Tongue (tissue), 2 donors: ENCODE data around the gene ZDHHC5. TPM values are rescaled to one million over a fixed set of nuclear protein-coding genes. Genes with fewer than 3 reads are reported as not detected.
A peak's percentile ranks its signal among the peaks of the same experiment; 100 is the strongest.
"Not testable (repeated sequence)": the region's sequence is repeated elsewhere in the genome, so short reads cannot be mapped to it uniquely, and the experiment has no call there.

Experiments
- DNase-seq: peaks from one replicate; pipeline ENCODE4 v3.0.0-alpha.2; 2015
- total RNA-seq: library from RNA; depleted of rRNA; stranded (reverse); fragments of >200 nt; gene quantifications from one replicate; pipeline ENCODE4 v1.2.3, GENCODE V29; 2014

ZDHHC5 gene
- total RNA-seq, 1 donor from 2014 or later = 29.7 TPM

- peak; percentile 91 for DNase-seq
These were observed 22.9 kb upstream of the ZDHHC5 start for GRCh38 chr11:57644748-57645688.

- DNase-seq = peak; percentile 57
These were observed 22.2 kb upstream of the ZDHHC5 start for GRCh38 chr11:57645689-57646085.

- peak; percentile 20 for DNase-seq
These were observed 21.6 kb upstream of the ZDHHC5 start for GRCh38 chr11:57646194-57646798.

GRCh38 chr11:57646799-57647303 lies 21.1 kb upstream of the ZDHHC5 start:
- peak; percentile 43 for DNase-seq

- peak; percentile 35 for DNase-seq
These were observed 20.5 kb upstream of the ZDHHC5 start for GRCh38 chr11:57647372-57647771.

GRCh38 chr11:57647960-57648800 lies 19.7 kb upstream of the ZDHHC5 start:
- DNase-seq = peak; percentile 44

- peak; percentile 47 for DNase-seq
These were observed 18.8 kb upstream of the ZDHHC5 start for GRCh38 chr11:57648801-57649735.

- DNase-seq = peak; percentile 74
These were observed 17.8 kb upstream of the ZDHHC5 start, which contains the start of gene YPEL4 for GRCh38 chr11:57649826-57650738. Gene YPEL4 (minus strand): TSS chr11:57649912. CDS start chr11:57647107, 2,805 bp downstream.

GRCh38 chr11:57650739-57651090 lies 17.2 kb upstream of the ZDHHC5 start:
- no peak for DNase-seq

- no peak for DNase-seq
These were observed 16.5 kb upstream of the ZDHHC5 start for GRCh38 chr11:57651408-57651807.

- not testable (repeated sequence) for DNase-seq
These were observed 15.7 kb upstream of the ZDHHC5 start for GRCh38 chr11:57652230-57652629.

GRCh38 chr11:57652662-57653061 lies 15.3 kb upstream of the ZDHHC5 start:
- no peak for DNase-seq

- DNase-seq = no peak
These were observed 14.8 kb upstream of the ZDHHC5 start for GRCh38 chr11:57653163-57653562.

GRCh38 chr11:57656885-57657193 lies 11.1 kb upstream of the ZDHHC5 start:
- no peak for DNase-seq

GRCh38 chr11:57657194-57658022 lies 10.5 kb upstream of the ZDHHC5 start, which contains the start of gene CLP1:
Gene CLP1 (plus strand): TSS chr11:57657762. CDS start chr11:57659477, 1,715 bp downstream.
- peak; percentile 100 for DNase-seq

GRCh38 chr11:57658023-57658361 lies 9.9 kb upstream of the ZDHHC5 start:
- DNase-seq = no peak

- DNase-seq = no peak
These were observed 8.2 kb upstream of the ZDHHC5 start for GRCh38 chr11:57659669-57660068.

GRCh38 chr11:57662893-57663292 lies 5.0 kb upstream of the ZDHHC5 start:
- no peak for DNase-seq

- DNase-seq = no peak
These were observed 3.9 kb upstream of the ZDHHC5 start for GRCh38 chr11:57663975-57664374.
